Transverse colon (tissue), 4 donors: ENCODE results near the gene GNG7. TPM values are rescaled to one million over a fixed set of nuclear protein-coding genes. Genes with fewer than 3 reads are reported as not detected.
A peak's percentile ranks its signal among the peaks of the same experiment; 100 is the strongest.

ENCODE experiments used
- DNase-seq: peaks from one replicate; pipeline ENCODE4 v3.0.0-alpha.2; 2019
- H3K27ac ChIP-seq, 4 donors: fragments of 200-600 bp; sonication (generic); 2 replicates each; pipeline ENCODE4 v1.5.1; 2016 to 2018; ENCODE audit warnings: inconsistent platforms in 4 of 4
- H3K27me3 ChIP-seq: fragments of 200-600 bp; sonication (generic); 2 replicates; pipeline ENCODE4 v1.5.1; 2017; ENCODE audit warnings: inconsistent platforms
- H3K36me3 ChIP-seq, 4 donors: fragments of 200-600 bp; sonication (generic); 2 replicates each; pipeline ENCODE4 v1.5.1; 2017 to 2019; ENCODE audit warnings: inconsistent platforms in 4 of 4
- H3K4me1 ChIP-seq, 4 donors: fragments of 200-600 bp; sonication (generic); 2 replicates each; pipeline ENCODE4 v1.5.1; 2017 to 2020; ENCODE audit warnings: inconsistent platforms in 4 of 4
- H3K4me3 ChIP-seq, 4 donors: fragments of 200-600 bp; sonication (generic); 1 replicate in 1 of 4; 2 replicates in 3 of 4; pipeline versions ENCODE4 v1.5.1 to v1.6.1; 2017 to 2019; ENCODE audit warnings: inconsistent platforms in 4 of 4
- H3K9me3 ChIP-seq, 2 donors: fragments of 200-600 bp; sonication (generic); 2 replicates each; pipeline ENCODE4 v1.5.1; 2017 to 2019; ENCODE audit warnings: inconsistent platforms in 2 of 2
- EP300 ChIP-seq: sonication (generic); formaldehyde crosslinking; IDR thresholded peaks from one replicate; pipeline ENCODE4 v1.6.1; 2017; ENCODE audit warnings: antibody characterized with exemption, low read depth
- POLR2A ChIP-seq: fragments of 450-650 bp; IDR thresholded peaks from one replicate; pipeline ENCODE4 v1.6.1; 2016; ENCODE audit warnings: antibody characterized with exemption, mild to moderate bottlenecking, moderate library complexity
- POLR2AphosphoS5 ChIP-seq, 3 donors: sonication (generic); formaldehyde crosslinking; IDR thresholded peaks; one replicate each; pipeline ENCODE4 v1.6.1; 2016; ENCODE audit warnings: antibody characterized with exemption in 3 of 3
- WGBS, 2 donors: methylation state at CpG; one replicate each; pipeline ENCODE4 v1.1.5; 2018; ENCODE audit warnings: low coverage in 1 of 2; 5-methylcytosine and 5-hydroxymethylcytosine counted together
- in situ Hi-C, 4 donors: fragments of 200-750 bp; cut with MboI; loops; one replicate each; pipeline versions ENCODE4 v1.15.0 to v1.15.1; 2017; ENCODE audit warnings: low sequenced_read_pairs in 3 of 4, low pct_ligation_motif_present in 1 of 4, low pct_unique_long_range_greater_than_20kb in 1 of 4
- intact Hi-C: fragments of 100-400 bp; cut with DNase I; formaldehyde crosslinking; loops from one replicate; pipeline ENCODE4 v1.15.1; 2023; ENCODE audit warnings: low total_unique reads
- total RNA-seq, 4 donors: library from RNA; depleted of rRNA; stranded (reverse); fragments of >200 nt; gene quantifications; one replicate each; pipeline ENCODE4 v1.1.0, GENCODE V29; 2016
- TF ChIP-seq, protein P1 (sequence below), 5 experiments: fragments of 200-600 bp in 3 of 5; fragments of 450-650 bp in 2 of 5; sonication (generic) in 3 of 5; IDR thresholded peaks; 1 replicate in 2 of 5; 2 replicates in 3 of 5; pipeline ENCODE4 v1.5.1; 2016 to 2017; ENCODE audit warnings: antibody characterized with exemption in 5 of 5, inconsistent platforms in 3 of 5, mild to moderate bottlenecking in 2 of 5, moderate library complexity in 1 of 5

GNG7 gene
- total RNA-seq, 4 donors from 2014 or later, result 1.6 to 13.1 (median 4.0) TPM

DNA sequence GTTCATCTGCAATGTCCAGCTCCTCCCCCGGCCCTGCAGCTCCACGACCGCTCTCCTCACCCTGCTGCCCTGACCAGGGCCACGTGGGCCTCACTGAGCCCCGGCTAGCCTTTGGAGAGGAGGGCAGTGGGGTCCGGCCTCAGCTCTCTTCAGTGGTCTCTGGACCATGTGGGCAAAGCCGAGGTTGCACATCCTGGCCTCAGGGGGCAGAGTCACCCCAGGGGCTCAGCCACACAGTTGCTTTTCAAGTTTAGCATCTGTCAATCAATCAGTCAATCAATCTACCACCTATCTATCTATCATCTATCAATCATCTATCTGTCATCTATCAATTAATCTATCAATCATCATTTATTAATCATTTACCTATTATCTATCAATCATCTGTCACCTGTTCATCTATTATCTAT is 21.7 kb upstream of the GNG7 start:
- Histone ChIP-seq H3K27me3 (peaks cover 79% of the 10 kb centered on the region), H3K9me3 (no peaks in the 10 kb centered on the region), H3K27ac (no peak overlapping the region), H3K4me3 (no peak overlapping the region), H3K36me3 (no peaks in the 10 kb centered on the region), H3K4me1 (peaks cover 9 to 28% (median 19%) of the 10 kb centered on the region in 4 donors)
- WGBS, 2 donors, result 70% methylated on average over 7 of the region's 7 CpGs; no CpG with 5 or more reads in 1 of the 2 donors
- in situ Hi-C loops (no loop called here), intact Hi-C loops (no loop called here)
- TF ChIP-seq, protein P1, sequence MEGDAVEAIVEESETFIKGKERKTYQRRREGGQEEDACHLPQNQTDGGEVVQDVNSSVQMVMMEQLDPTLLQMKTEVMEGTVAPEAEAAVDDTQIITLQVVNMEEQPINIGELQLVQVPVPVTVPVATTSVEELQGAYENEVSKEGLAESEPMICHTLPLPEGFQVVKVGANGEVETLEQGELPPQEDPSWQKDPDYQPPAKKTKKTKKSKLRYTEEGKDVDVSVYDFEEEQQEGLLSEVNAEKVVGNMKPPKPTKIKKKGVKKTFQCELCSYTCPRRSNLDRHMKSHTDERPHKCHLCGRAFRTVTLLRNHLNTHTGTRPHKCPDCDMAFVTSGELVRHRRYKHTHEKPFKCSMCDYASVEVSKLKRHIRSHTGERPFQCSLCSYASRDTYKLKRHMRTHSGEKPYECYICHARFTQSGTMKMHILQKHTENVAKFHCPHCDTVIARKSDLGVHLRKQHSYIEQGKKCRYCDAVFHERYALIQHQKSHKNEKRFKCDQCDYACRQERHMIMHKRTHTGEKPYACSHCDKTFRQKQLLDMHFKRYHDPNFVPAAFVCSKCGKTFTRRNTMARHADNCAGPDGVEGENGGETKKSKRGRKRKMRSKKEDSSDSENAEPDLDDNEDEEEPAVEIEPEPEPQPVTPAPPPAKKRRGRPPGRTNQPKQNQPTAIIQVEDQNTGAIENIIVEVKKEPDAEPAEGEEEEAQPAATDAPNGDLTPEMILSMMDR (IDR thresholded peaks at IDR 0.05), result no peak
- no peak for TF ChIP-seq POLR2A
- TF ChIP-seq EP300, result no peak
- no peak for TF ChIP-seq POLR2AphosphoS5 (IDR thresholded peaks at IDR 0.05)
- DNase-seq, result no peak

DNA sequence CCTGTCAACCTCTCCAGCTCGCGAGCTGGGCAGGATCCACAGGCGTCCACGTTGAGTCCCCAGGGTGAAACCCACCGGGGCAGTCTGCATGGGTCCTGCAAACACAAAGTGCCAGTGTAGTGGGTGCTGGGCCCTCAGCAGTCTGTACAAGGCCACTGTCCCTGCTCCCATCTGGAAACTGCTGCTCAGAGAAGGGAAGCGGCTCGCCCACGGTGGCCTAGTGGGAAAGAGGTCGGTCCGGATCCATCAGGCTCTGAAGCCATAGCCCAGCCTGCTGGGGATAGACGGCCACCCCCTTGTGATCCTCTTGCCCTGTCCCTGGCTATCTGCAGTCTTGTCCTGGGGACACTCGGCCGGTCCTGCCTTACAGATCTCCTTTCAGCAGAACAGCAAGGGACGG is 21.3 kb upstream of the GNG7 start:
- Histone ChIP-seq H3K27me3 (peaks cover 83% of the 10 kb centered on the region), H3K4me1 (peaks cover 9 to 28% (median 19%) of the 10 kb centered on the region in 4 donors), H3K36me3 (no peaks in the 10 kb centered on the region), H3K27ac (peak overlapping the region in 1 of 4 donors; percentile 10), H3K9me3 (no peaks in the 10 kb centered on the region), H3K4me3 (no peak overlapping the region)
- intact Hi-C loops (no loop called here), in situ Hi-C loops (no loop called here)
- DNase-seq, result no peak
- 76% methylated on average over 10 of the region's 14 CpGs; no CpG with 5 or more reads in 1 of the 2 donors for WGBS, 2 donors
- no peak for TF ChIP-seq POLR2A
- TF ChIP-seq EP300, result no peak
- TF ChIP-seq POLR2AphosphoS5 (IDR thresholded peaks at IDR 0.05), result no peak
- TF ChIP-seq, protein P1 (IDR thresholded peaks at IDR 0.05), result no peak

DNA sequence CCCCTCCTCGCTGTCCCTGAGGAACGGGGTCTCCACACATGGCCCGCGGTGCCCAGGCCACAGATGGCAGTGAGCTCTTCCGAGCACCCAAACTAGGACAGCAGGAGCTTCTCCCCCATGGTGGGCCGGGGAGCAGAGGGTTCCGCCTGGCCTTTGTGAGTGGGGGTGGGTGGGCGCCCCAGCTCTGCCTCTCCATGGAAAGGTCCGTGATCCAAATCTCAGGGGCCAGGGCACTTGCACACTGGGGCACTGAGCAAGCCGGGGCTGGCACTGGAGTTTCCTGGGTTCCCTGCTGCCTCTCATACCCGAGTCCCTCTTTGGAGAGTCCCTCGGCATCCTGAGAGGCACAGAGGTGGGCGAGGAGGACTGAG is 20.8 kb upstream of the GNG7 start:
- 64% methylated on average over 13 of the region's 13 CpGs; no CpG with 5 or more reads in 1 of the 2 donors for WGBS, 2 donors
- peak overlapping the region in 2 of 4 donors; percentile 10 to 14 for H3K27ac ChIP-seq
- H3K9me3 ChIP-seq, result no peaks in the 10 kb centered on the region
- intact Hi-C loops, result no loop called here
- in situ Hi-C loops, result no loop called here
- H3K36me3 ChIP-seq, result no peaks in the 10 kb centered on the region
- no peak overlapping the region for H3K4me3 ChIP-seq
- peaks cover 9 to 28% (median 19%) of the 10 kb centered on the region in 4 donors for H3K4me1 ChIP-seq
- peaks cover 88% of the 10 kb centered on the region for H3K27me3 ChIP-seq
- DNase-seq, result no peak
- TF ChIP-seq POLR2AphosphoS5 (IDR thresholded peaks at IDR 0.05) (no peak), POLR2A (no peak), EP300 (no peak)
- TF ChIP-seq, protein P1 (IDR thresholded peaks at IDR 0.05), result no peak

DNA sequence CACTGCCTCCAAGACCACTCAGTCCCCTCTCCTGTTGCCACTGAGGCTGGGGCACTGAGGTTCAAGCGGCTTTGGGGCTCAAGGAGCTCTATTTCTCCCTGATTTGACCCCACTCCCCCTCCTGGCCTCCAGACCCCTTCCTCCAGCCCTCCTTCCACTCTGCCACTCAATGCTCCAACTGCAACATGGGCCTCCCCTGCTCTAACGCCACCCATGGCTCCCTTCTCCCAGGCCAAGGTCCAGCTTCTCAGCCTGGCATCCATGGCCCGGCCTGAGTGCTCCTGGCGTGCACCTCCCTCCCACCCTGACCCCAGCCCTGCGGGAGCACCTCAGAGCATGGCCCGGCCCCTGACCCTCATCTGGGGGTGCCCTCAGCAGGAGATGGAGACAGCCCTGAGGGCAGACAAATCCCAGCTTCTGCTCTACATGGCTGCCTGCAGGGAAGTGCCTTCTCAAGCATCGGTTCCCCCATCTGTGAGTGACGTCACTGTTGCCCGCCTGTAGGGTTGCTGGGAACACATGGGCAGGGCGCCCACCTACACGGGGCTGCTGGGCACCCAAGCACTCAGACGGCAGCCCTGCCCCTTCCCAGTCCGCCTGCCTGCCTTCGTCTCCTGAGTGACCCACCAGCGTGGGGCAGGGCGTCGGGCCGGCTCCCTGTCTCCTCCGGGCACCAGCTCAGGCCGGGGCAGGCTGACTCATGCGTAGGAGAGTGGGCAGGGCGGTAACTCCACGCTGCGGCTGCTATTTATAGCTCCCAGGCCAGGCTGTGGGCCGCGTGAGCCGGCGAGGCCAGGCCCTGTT is 20.2 kb upstream of the GNG7 start:
- intact Hi-C loops, result no loop called here
- no peaks in the 10 kb centered on the region for H3K36me3 ChIP-seq
- WGBS, 2 donors, result 30% methylated on average over 28 of the region's 28 CpGs; no CpG with 5 or more reads in 1 of the 2 donors
- peak overlapping the region in 2 of 4 donors; percentile 10 to 14 for H3K27ac ChIP-seq
- peaks cover 9 to 28% (median 19%) of the 10 kb centered on the region in 4 donors for H3K4me1 ChIP-seq
- TF ChIP-seq POLR2A, result no peak
- TF ChIP-seq, protein P1 (IDR thresholded peaks at IDR 0.05), result no peak
- no peak for TF ChIP-seq EP300
- no peak for TF ChIP-seq POLR2AphosphoS5 (IDR thresholded peaks at IDR 0.05)
- in situ Hi-C loops, result no loop called here
- H3K9me3 ChIP-seq, result no peaks in the 10 kb centered on the region
- H3K4me3 ChIP-seq, result no peak overlapping the region
- peak; percentile 35 for DNase-seq
- peaks cover 91% of the 10 kb centered on the region for H3K27me3 ChIP-seq
